Upper lobe of left lung (tissue), 6 donors: ENCODE data around the gene ATAD2B. TPM values are rescaled to one million over a fixed set of nuclear protein-coding genes. Genes with fewer than 3 reads are reported as not detected.

Experiments used
- ATAC-seq, 2 donors: fragments of 200-7000 bp; cut with Tn5 transposase; one replicate each; pipeline ENCODE4 v1.9.1; 2022; ENCODE audit warnings: mild to moderate bottlenecking in 2 of 2, moderate library complexity in 2 of 2; ENCODE audit not compliant: low FRiP score in 2 of 2
- DNase-seq, 2 donors: peaks; one replicate each; pipeline ENCODE4 v3.0.0-alpha.2; 2019 to 2020
- H3K27ac ChIP-seq, 4 donors: fragments of 200-600 bp; sonication (generic); one replicate each; pipeline ENCODE4 v1.5.1; 2016 to 2019
- H3K27me3 ChIP-seq, 4 donors: fragments of 200-600 bp; sonication (generic); one replicate each; pipeline ENCODE4 v1.5.1; 2017 to 2019
- H3K36me3 ChIP-seq, 4 donors: fragments of 200-600 bp; sonication (generic); one replicate each; pipeline ENCODE4 v1.5.1; 2016 to 2019
- H3K4me1 ChIP-seq, 4 donors: fragments of 200-600 bp; sonication (generic); one replicate each; pipeline ENCODE4 v1.5.1; 2018 to 2019
- H3K4me3 ChIP-seq, 4 donors: fragments of 200-600 bp; sonication (generic); one replicate each; pipeline ENCODE4 v1.5.1; 2017 to 2019; ENCODE audit warnings: mild to moderate bottlenecking in 2 of 4, moderate library complexity in 1 of 4
- H3K9me3 ChIP-seq, 4 donors: fragments of 200-600 bp; sonication (generic); one replicate each; pipeline ENCODE4 v1.5.1; 2018 to 2019
- CTCF ChIP-seq, 6 experiments: fragments of 450-650 bp in 4 of 6; fragments of 200-600 bp in 2 of 6; sonication (generic) in 2 of 6; IDR thresholded peaks; one replicate each; pipeline ENCODE4 v1.5.1; 2016 to 2019; ENCODE audit warnings: antibody characterized with exemption in 6 of 6
- EP300 ChIP-seq, 4 donors: sonication (generic); formaldehyde crosslinking; IDR thresholded peaks; one replicate each; pipeline ENCODE4 v1.5.1; 2017; ENCODE audit warnings: antibody characterized with exemption in 4 of 4, control low read depth in 2 of 4
- POLR2A ChIP-seq, 4 donors: fragments of 450-650 bp; IDR thresholded peaks; one replicate each; pipeline ENCODE4 v1.5.1; 2016 to 2017; ENCODE audit warnings: antibody characterized with exemption in 4 of 4, mild to moderate bottlenecking in 2 of 4
- POLR2AphosphoS5 ChIP-seq, 2 donors: sonication (generic); formaldehyde crosslinking; IDR thresholded peaks; one replicate each; pipeline ENCODE4 v1.5.1; 2017; ENCODE audit warnings: antibody characterized with exemption in 2 of 2
- WGBS, 2 donors: methylation state at CpG; one replicate each; pipeline ENCODE4 v1.1.5; 2017 to 2018; 5-methylcytosine and 5-hydroxymethylcytosine counted together
- total RNA-seq, 6 donors: library from RNA; depleted of rRNA in 4 of 6; stranded (reverse); fragments of >200 nt in 4 of 6; gene quantifications; one replicate each; pipeline versions ENCODE4 v1.1.0 to v1.2.1, GENCODE V29; 2016 to 2021
- donor health status: DM: no; HTN: no; CAD: no; lungs with moderate emphysema.
- donor health status: DM: no; HTN: yes; CAD: no; lungs with severe emphysema.

The ATAD2B gene
- total RNA-seq, 6 donors from 2014 or later: 17.8 to 51.3 (median 25.3) TPM

- Histone ChIP-seq H3K27ac (no peak overlapping the region), H3K27me3 (no peaks in the 10 kb centered on the region), H3K4me1 (no peaks in the 10 kb centered on the region), H3K4me3 (no peak overlapping the region), H3K36me3 (peaks cover 0 to 17% (median 8%) of the 10 kb centered on the region in 4 donors), H3K9me3 (no peaks in the 10 kb centered on the region)
- no peak for TF ChIP-seq CTCF (IDR thresholded peaks at IDR 0.05)
- DNase-seq (no peak), ATAC-seq (no peak)
- 95 to 100% methylated on average over 1 of the region's 1 CpG for WGBS, 2 donors
Measured at GRCh38 chr2:23838996-23839395, 87.9 kb downstream of the ATAD2B start.

GRCh38 chr2:23838581-23838980, 88.3 kb downstream of the ATAD2B start:
- ATAC-seq: no peak
- H3K9me3 ChIP-seq: no peaks in the 10 kb centered on the region
- H3K27me3 ChIP-seq: no peaks in the 10 kb centered on the region
- WGBS, 2 donors: 89 to 94% methylated on average over 1 of the region's 1 CpG
- no peaks in the 10 kb centered on the region for H3K4me1 ChIP-seq
- H3K27ac ChIP-seq: no peak overlapping the region
- H3K36me3 ChIP-seq: peaks cover 0 to 17% (median 8%) of the 10 kb centered on the region in 4 donors
- no peak for DNase-seq
- no peak for TF ChIP-seq POLR2A (IDR thresholded peaks at IDR 0.05)
- no peak for TF ChIP-seq POLR2AphosphoS5 (IDR thresholded peaks at IDR 0.05)
- no peak for TF ChIP-seq CTCF (IDR thresholded peaks at IDR 0.05)
- no peak for TF ChIP-seq EP300 (IDR thresholded peaks at IDR 0.05)
- H3K4me3 ChIP-seq: no peak overlapping the region

- Histone ChIP-seq H3K27ac (no peak overlapping the region), H3K4me3 (no peak overlapping the region), H3K27me3 (no peaks in the 10 kb centered on the region), H3K9me3 (no peaks in the 10 kb centered on the region), H3K36me3 (peaks cover 0 to 17% (median 8%) of the 10 kb centered on the region in 4 donors), H3K4me1 (no peaks in the 10 kb centered on the region)
- TF ChIP-seq EP300 (IDR thresholded peaks at IDR 0.05) (no peak), POLR2AphosphoS5 (IDR thresholded peaks at IDR 0.05) (no peak), CTCF (IDR thresholded peaks at IDR 0.05) (no peak), POLR2A (IDR thresholded peaks at IDR 0.05) (no peak)
- DNase-seq (no peak), ATAC-seq (no peak)
- WGBS, 2 donors: 100% methylated on average over 1 of the region's 1 CpG
Measured at GRCh38 chr2:23837871-23838270, 89.1 kb downstream of the ATAD2B start.

GRCh38 chr2:23836971-23837565, 89.9 kb downstream of the ATAD2B start:
- ATAC-seq: no peak
- no peaks in the 10 kb centered on the region for H3K27me3 ChIP-seq
- H3K9me3 ChIP-seq: no peaks in the 10 kb centered on the region
- DNase-seq: peak in 1 of 2 donors; percentile 54
- TF ChIP-seq CTCF (IDR thresholded peaks at IDR 0.05) (no peak), EP300 (IDR thresholded peaks at IDR 0.05) (no peak), POLR2A (IDR thresholded peaks at IDR 0.05) (no peak), POLR2AphosphoS5 (IDR thresholded peaks at IDR 0.05) (no peak)
- H3K27ac ChIP-seq: no peak overlapping the region
- H3K4me3 ChIP-seq: no peak overlapping the region
- WGBS, 2 donors: 90 to 100% methylated on average over 1 to 9 of the region's 9 CpGs
- H3K36me3 ChIP-seq: peaks cover 0 to 17% (median 8%) of the 10 kb centered on the region in 4 donors
- no peaks in the 10 kb centered on the region for H3K4me1 ChIP-seq

- Histone ChIP-seq H3K27ac (no peak overlapping the region), H3K4me1 (no peaks in the 10 kb centered on the region), H3K4me3 (no peak overlapping the region), H3K27me3 (no peaks in the 10 kb centered on the region), H3K36me3 (peaks cover 0 to 17% (median 8%) of the 10 kb centered on the region in 4 donors), H3K9me3 (no peaks in the 10 kb centered on the region)
- DNase-seq: no peak
- WGBS, 2 donors: 96 to 100% methylated on average over 3 to 5 of the region's 5 CpGs
- peak in 1 of 2 donors; percentile 26 for ATAC-seq
- no peak for TF ChIP-seq CTCF (IDR thresholded peaks at IDR 0.05)
Measured at GRCh38 chr2:23836505-23836904, 90.4 kb downstream of the ATAD2B start.
